ENCODE results near the gene TTLL10. TPM values are rescaled to one million over a fixed set of nuclear protein-coding genes. Genes with fewer than 3 reads are reported as not detected.

TTLL10 gene
- total and polyA plus RNA-seq, 8 donors, result 0.13 to 6.4 (median 0.46) TPM; not detected in 5

GRCh38 chr1:1208713-1209433 is 35.2 kb downstream of the TTLL10 start:
- Histone ChIP-seq H3K4me3 (peak overlapping the region in 2 of 4 donors; percentile 22 to 24), H3K27me3 (peaks cover 6 to 62% (median 34%) of the 10 kb centered on the region in 3 donors), H3K27ac (peak overlapping the region in 3 of 5 donors; percentile 31 to 68 (median 43)), H3K4me1 (peaks cover 22 to 52% (median 45%) of the 10 kb centered on the region in 4 donors), H3K9me3 (no peaks in the 10 kb centered on the region), H3K36me3 (no peaks in the 10 kb centered on the region)
- intact Hi-C loops (cut with DNase I; ENCODE audit: low total_unique reads), result no loop called here
- no peak for DNase-seq
- WGBS, 5 donors, result 49 to 66% (median 57%) methylated on average over 28 to 38 of the region's 38 CpGs
- no peak for TF ChIP-seq POLR2AphosphoS5 (IDR thresholded peaks at IDR 0.05)
- no peak for TF ChIP-seq EP300 (IDR thresholded peaks at IDR 0.05)
- TF ChIP-seq CTCF (IDR thresholded peaks at IDR 0.05), result no peak
- TF ChIP-seq POLR2A (IDR thresholded peaks at IDR 0.05), result no peak

GRCh38 chr1:1210726-1211540 is 37.3 kb downstream of the TTLL10 start:
- no peak for DNase-seq
- Histone ChIP-seq H3K27me3 (peaks cover 6 to 45% (median 23%) of the 10 kb centered on the region in 3 donors), H3K36me3 (peaks cover 0 to 8% (median 6%) of the 10 kb centered on the region in 4 donors), H3K27ac (no peak overlapping the region), H3K4me3 (no peak overlapping the region), H3K9me3 (no peaks in the 10 kb centered on the region), H3K4me1 (peaks cover 20 to 64% (median 56%) of the 10 kb centered on the region in 4 donors)
- WGBS, 5 donors, result 91 to 95% (median 93%) methylated on average over 23 to 31 of the region's 31 CpGs
- intact Hi-C loops (cut with DNase I; ENCODE audit: low total_unique reads), result no loop called here
- TF ChIP-seq POLR2A (IDR thresholded peaks at IDR 0.05) (no peak), POLR2AphosphoS5 (IDR thresholded peaks at IDR 0.05) (no peak), EP300 (IDR thresholded peaks at IDR 0.05) (no peak), CTCF (IDR thresholded peaks at IDR 0.05) (no peak)

GRCh38 chr1:1211541-1212441 is 38.1 kb downstream of the TTLL10 start:
- Histone ChIP-seq H3K4me1 (peaks cover 13 to 58% (median 47%) of the 10 kb centered on the region in 4 donors), H3K36me3 (peaks cover 6 to 17% (median 15%) of the 10 kb centered on the region in 4 donors), H3K4me3 (peak overlapping the region; percentile 19 to 35 (median 24)), H3K27me3 (peaks cover 3 to 37% (median 15%) of the 10 kb centered on the region in 3 donors), H3K27ac (peak overlapping the region in 1 of 5 donors; percentile 47), H3K9me3 (no peaks in the 10 kb centered on the region)
- TF ChIP-seq CTCF (IDR thresholded peaks at IDR 0.05) (no peak), POLR2A (IDR thresholded peaks at IDR 0.05) (no peak)
- WGBS, 5 donors, result 87 to 91% (median 89%) methylated on average over 15 to 28 of the region's 28 CpGs
- intact Hi-C loops (cut with DNase I; ENCODE audit: low total_unique reads), result no loop called here
- no peak for DNase-seq

Measured in stomach (tissue), 9 donors.